ENCODE data around the gene ACAA1. TPM values are rescaled to one million over a fixed set of nuclear protein-coding genes. Genes with fewer than 3 reads are reported as not detected.

ACAA1 gene
- total and polyA plus RNA-seq, 5 experiments from 2014 or later, result 53.5 to 84.3 (median 64.8) TPM

- DNase-seq, result no peak
- H3K9me3 Mint-ChIP-seq, result no peaks in the 10 kb centered on the region
- peaks cover 0 to 87% (median 2%) of the 10 kb centered on the region in 3 donors for H3K36me3 Mint-ChIP-seq
- H3K27me3 Mint-ChIP-seq, result no peaks in the 10 kb centered on the region
- POLR2A ChIA-PET, result interaction anchor here (1.0 kb wide), 1 partner anchor 34 kb away, joined by 3 read pairs; the partner anchor contains the start of gene OXSR1
- no peak overlapping the region for H3K4me3 Mint-ChIP-seq
- H3K4me1 Mint-ChIP-seq, result peaks cover 23 to 59% (median 39%) of the 10 kb centered on the region in 4 donors
- no peak for ATAC-seq
- H3K27ac Mint-ChIP-seq, result peak overlapping the region; percentile 11 to 87 (median 66)
These were observed 6.3 kb downstream of the ACAA1 start for GRCh38 chr3:38130631-38131065.

DNA sequence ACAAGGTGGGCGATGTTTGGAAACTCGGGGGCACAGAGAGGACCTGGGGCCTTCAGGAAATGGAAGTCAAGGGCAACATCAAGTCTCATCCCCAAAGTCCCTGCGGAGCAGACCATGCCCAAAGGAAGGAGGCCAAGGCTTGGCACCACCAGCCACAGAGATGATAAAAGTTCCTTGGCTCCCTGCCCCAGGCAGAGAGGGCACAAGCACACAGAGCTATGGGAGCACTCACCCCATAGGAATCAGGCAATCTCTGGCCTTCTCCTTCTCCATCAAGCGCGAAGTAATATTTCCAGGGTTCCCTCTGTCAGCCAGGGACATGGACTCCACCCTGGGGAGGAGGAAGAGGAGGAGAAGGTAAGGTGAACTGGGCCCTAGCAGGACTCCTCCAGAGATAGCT is 7.9 kb downstream of the ACAA1 start:
- no peaks in the 10 kb centered on the region for H3K9me3 Mint-ChIP-seq
- H3K27ac Mint-ChIP-seq, result peak overlapping the region in 7 of 10 donors; percentile 22 to 75 (median 46)
- ATAC-seq, result no peak
- H3K27me3 Mint-ChIP-seq, result no peaks in the 10 kb centered on the region
- H3K36me3 Mint-ChIP-seq, result peaks cover 0 to 91% (median 6%) of the 10 kb centered on the region in 3 donors
- H3K4me1 Mint-ChIP-seq, result peaks cover 17 to 51% (median 28%) of the 10 kb centered on the region in 4 donors
- peak in 1 of 10 donors; percentile 57 for DNase-seq
- POLR2A ChIA-PET, result interaction anchor here (1.6 kb wide), 2 partner anchors 8 to 36 kb away, joined by 5 read pairs; partner anchors contain the start of genes ACAA1 and OXSR1
- H3K4me3 Mint-ChIP-seq, result peak overlapping the region in 1 of 10 donors; percentile 4

- H3K9me3 Mint-ChIP-seq, result no peaks in the 10 kb centered on the region
- H3K4me1 Mint-ChIP-seq, result peaks cover 15 to 44% (median 24%) of the 10 kb centered on the region in 4 donors
- no peaks in the 10 kb centered on the region for H3K27me3 Mint-ChIP-seq
- POLR2A ChIA-PET, result interaction anchor here (0.8 to 1.6 kb wide), 3 partner anchors 9 to 37 kb away, joined by 3 to 5 read pairs (median 5); partner anchors contain the start of genes ACAA1 and OXSR1
- peak overlapping the region in 3 of 10 donors; percentile 15 to 64 (median 48) for H3K27ac Mint-ChIP-seq
- peaks cover 0 to 91% (median 6%) of the 10 kb centered on the region in 3 donors for H3K36me3 Mint-ChIP-seq
- no peak overlapping the region for H3K4me3 Mint-ChIP-seq
- DNase-seq, result peak in 1 of 10 donors; percentile 28
- no peak for ATAC-seq
These were observed 8.6 kb downstream of the ACAA1 start for GRCh38 chr3:38128303-38128655.

GRCh38 chr3:38127611-38128302 is 9.2 kb downstream of the ACAA1 start:
- ATAC-seq, result no peak
- peak in 1 of 10 donors; percentile 28 for DNase-seq
- Mint-ChIP-seq H3K9me3 (no peaks in the 10 kb centered on the region), H3K4me1 (peaks cover 11 to 38% (median 19%) of the 10 kb centered on the region in 4 donors), H3K4me3 (no peak overlapping the region), H3K27ac (peak overlapping the region in 6 of 10 donors; percentile 56 to 84 (median 64)), H3K36me3 (peaks cover 0 to 91% (median 6%) of the 10 kb centered on the region in 3 donors), H3K27me3 (no peaks in the 10 kb centered on the region)
- POLR2A ChIA-PET, result interaction anchor here (0.8 to 1.6 kb wide), 2 partner anchors 9 to 37 kb away, joined by 3 to 5 read pairs; partner anchors contain the start of genes ACAA1 and OXSR1

- H3K4me1 Mint-ChIP-seq, result peaks cover 5 to 30% (median 12%) of the 10 kb centered on the region in 4 donors
- H3K27ac Mint-ChIP-seq, result peak overlapping the region in 7 of 10 donors; percentile 25 to 67 (median 43)
- no peaks in the 10 kb centered on the region for H3K9me3 Mint-ChIP-seq
- H3K4me3 Mint-ChIP-seq, result no peak overlapping the region
- H3K27me3 Mint-ChIP-seq, result no peaks in the 10 kb centered on the region
- ATAC-seq (no peak), DNase-seq (peak in 1 of 10 donors; percentile 47)
- H3K36me3 Mint-ChIP-seq, result peaks cover 0 to 89% (median 6%) of the 10 kb centered on the region in 3 donors
- POLR2A ChIA-PET, result interaction anchor here (0.6 to 1.4 kb wide), 2 partner anchors 14 to 77 kb away, joined by 6 to 10 read pairs; no protein-coding TSS in a partner anchor
These were observed 10.6 kb downstream of the ACAA1 start for GRCh38 chr3:38126121-38126892.

DNA sequence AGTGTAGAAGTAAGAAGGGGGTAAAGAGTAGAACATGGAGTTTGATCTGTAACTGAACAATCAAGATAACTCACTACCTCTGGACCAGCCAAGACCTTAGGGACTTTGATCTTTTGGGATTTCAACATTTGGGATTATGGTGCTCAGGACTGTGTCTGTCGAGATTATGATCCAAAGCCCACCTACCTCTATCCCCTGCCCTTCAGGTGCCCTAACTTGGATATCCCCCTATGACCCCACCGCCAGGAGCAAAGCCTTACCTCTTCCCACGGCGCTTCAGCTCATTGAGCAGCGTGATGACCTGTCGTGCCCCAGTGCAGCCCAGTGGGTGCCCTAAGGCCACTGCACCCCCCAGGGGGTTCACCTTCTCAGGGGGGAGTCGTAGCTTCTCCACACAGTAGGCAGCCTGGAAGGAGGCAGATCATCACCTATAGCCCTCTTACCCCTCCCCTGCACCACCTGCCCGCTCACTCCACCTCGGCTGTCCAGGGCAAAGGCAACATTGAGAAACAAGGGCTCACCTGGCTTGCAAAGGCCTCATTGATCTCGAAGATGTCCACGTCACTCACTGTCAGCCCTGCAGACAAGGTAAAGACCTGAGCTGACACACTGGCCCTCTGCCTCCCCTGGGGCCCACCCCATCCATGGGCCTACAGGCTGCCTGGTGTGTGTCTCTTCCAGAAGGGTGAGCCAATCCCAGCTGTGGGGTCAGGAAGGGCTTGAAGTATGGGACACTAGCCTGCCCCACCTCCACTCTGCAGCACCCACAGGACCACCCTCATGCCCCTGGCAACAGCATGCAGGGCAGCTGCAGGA is 11.4 kb downstream of the ACAA1 start:
- H3K4me1 Mint-ChIP-seq, result peaks cover 6 to 26% (median 12%) of the 10 kb centered on the region in 4 donors
- no peak for ATAC-seq
- no peak overlapping the region for H3K4me3 Mint-ChIP-seq
- H3K27ac Mint-ChIP-seq, result peak overlapping the region in 8 of 10 donors; percentile 40 to 67 (median 50)
- peak in 1 of 10 donors; percentile 15 for DNase-seq
- POLR2A ChIA-PET, result interaction anchor here (1.4 kb wide), 1 partner anchor 15 kb away, joined by 6 read pairs; no protein-coding TSS in a partner anchor
- no peaks in the 10 kb centered on the region for H3K27me3 Mint-ChIP-seq
- peaks cover 0 to 88% (median 6%) of the 10 kb centered on the region in 3 donors for H3K36me3 Mint-ChIP-seq
- H3K9me3 Mint-ChIP-seq, result no peaks in the 10 kb centered on the region

GRCh38 chr3:38124324-38125122 is 12.4 kb downstream of the ACAA1 start:
- no peaks in the 10 kb centered on the region for H3K27me3 Mint-ChIP-seq
- no peak overlapping the region for H3K4me3 Mint-ChIP-seq
- peaks cover 0 to 82% (median 6%) of the 10 kb centered on the region in 3 donors for H3K36me3 Mint-ChIP-seq
- POLR2A ChIA-PET, result no interaction called here
- ATAC-seq, result no peak
- H3K9me3 Mint-ChIP-seq, result no peaks in the 10 kb centered on the region
- peaks cover 0 to 19% (median 12%) of the 10 kb centered on the region in 4 donors for H3K4me1 Mint-ChIP-seq
- peak overlapping the region in 5 of 10 donors; percentile 15 to 62 (median 49) for H3K27ac Mint-ChIP-seq
- peak in 1 of 10 donors; percentile 5 for DNase-seq

DNA sequence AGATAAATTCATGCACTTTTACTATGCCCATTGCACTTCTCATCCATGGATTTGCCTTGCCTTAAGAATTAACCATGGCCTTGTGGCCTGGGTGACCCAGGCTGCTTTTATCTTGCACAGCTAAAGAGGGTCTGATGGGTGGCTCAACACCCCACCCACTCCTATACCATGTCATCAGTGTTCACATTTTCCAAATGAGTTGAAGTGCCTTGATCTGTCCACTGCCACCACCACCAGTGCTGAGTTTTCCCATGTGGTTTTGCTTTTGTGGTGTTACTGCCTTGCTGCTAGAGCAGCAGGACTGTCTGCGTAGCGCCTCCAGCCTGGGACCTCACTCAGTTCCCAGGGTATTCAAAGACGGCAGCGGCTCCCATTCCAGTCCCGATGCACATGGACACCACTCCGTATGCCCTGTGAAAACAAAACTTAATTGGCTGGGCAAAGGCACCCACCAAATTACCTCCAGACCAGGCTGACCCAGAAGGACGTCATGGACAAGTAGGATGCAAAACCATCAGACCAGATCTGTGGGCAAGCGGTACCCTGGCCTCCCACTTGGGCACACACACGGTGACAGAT is 14.1 kb downstream of the ACAA1 start:
- no peak overlapping the region for H3K4me3 Mint-ChIP-seq

GRCh38 chr3:38121832-38122461 is 15.0 kb downstream of the ACAA1 start:
- peaks cover 3 to 20% (median 15%) of the 10 kb centered on the region in 4 donors for H3K4me1 Mint-ChIP-seq
- H3K36me3 Mint-ChIP-seq, result peaks cover 0 to 58% (median 6%) of the 10 kb centered on the region in 3 donors
- no peak for DNase-seq
- no peaks in the 10 kb centered on the region for H3K9me3 Mint-ChIP-seq
- POLR2A ChIA-PET, result no interaction called here
- ATAC-seq, result no peak
- peak overlapping the region in 5 of 10 donors; percentile 18 to 73 (median 39) for H3K27ac Mint-ChIP-seq
- no peaks in the 10 kb centered on the region for H3K27me3 Mint-ChIP-seq
- no peak overlapping the region for H3K4me3 Mint-ChIP-seq

More for the DNA sequence above, 14.1 kb downstream of the ACAA1 start:
- no peak for ATAC-seq
- Mint-ChIP-seq H3K36me3 (peaks cover 0 to 67% (median 6%) of the 10 kb centered on the region in 3 donors), H3K27me3 (no peaks in the 10 kb centered on the region), H3K27ac (peak overlapping the region in 3 of 10 donors; percentile 28 to 42 (median 39)), H3K4me1 (peaks cover 3 to 19% (median 17%) of the 10 kb centered on the region in 4 donors), H3K9me3 (no peaks in the 10 kb centered on the region)
- DNase-seq, result no peak
- POLR2A ChIA-PET, result no interaction called here

GRCh38 chr3:38121451-38121831 is 15.5 kb downstream of the ACAA1 start:
- Mint-ChIP-seq H3K4me1 (peaks cover 3 to 20% (median 15%) of the 10 kb centered on the region in 4 donors), H3K9me3 (no peaks in the 10 kb centered on the region), H3K27ac (no peak overlapping the region), H3K27me3 (no peaks in the 10 kb centered on the region), H3K36me3 (peaks cover 0 to 53% (median 6%) of the 10 kb centered on the region in 3 donors), H3K4me3 (no peak overlapping the region)
- POLR2A ChIA-PET, result no interaction called here
- DNase-seq (no peak), ATAC-seq (no peak)

Measured in naive thymus-derived CD8-positive, alpha-beta T cell (primary cell).